OCI-LY3 (cell line): Measurements from ENCODE around the gene FRMPD4.

ENCODE experiments used
- EZH2phosphoT487 ChIP-seq: fragments of 200-600 bp; shearing (Covaris generic); IDR thresholded peaks from 2 replicates; pipeline ENCODE4 v1.6.1; 2018; ENCODE audit warnings: antibody characterized with exemption, mixed run types, low read depth
- TF ChIP-seq, protein P1 (sequence below): fragments of 200-600, 300-600 bp; sonication (generic); IDR thresholded peaks from 2 replicates; pipeline ENCODE4 v1.5.1; 2014; ENCODE audit warnings: antibody characterized with exemption, low read length, low read depth

DNA sequence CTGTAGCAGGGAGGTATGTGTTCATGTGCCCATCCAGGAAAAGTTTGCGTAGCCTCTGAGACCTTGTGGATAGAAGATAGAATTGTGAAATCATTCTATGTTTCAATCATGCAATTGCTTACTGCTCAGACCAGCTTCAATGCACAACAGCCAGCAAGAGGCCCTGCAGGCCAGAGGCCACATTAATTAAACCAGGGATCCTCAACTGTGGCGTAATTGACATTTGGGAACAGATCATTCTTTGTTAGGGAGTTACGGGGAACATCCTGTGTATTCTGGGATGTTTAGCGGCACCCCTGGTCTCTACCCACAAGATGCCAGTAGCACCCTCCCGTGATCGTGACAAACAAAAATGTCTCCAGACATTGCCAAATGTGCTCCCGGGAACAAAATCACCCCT is 566.4 kb downstream of the FRMPD4 start:
- TF ChIP-seq, protein P1, sequence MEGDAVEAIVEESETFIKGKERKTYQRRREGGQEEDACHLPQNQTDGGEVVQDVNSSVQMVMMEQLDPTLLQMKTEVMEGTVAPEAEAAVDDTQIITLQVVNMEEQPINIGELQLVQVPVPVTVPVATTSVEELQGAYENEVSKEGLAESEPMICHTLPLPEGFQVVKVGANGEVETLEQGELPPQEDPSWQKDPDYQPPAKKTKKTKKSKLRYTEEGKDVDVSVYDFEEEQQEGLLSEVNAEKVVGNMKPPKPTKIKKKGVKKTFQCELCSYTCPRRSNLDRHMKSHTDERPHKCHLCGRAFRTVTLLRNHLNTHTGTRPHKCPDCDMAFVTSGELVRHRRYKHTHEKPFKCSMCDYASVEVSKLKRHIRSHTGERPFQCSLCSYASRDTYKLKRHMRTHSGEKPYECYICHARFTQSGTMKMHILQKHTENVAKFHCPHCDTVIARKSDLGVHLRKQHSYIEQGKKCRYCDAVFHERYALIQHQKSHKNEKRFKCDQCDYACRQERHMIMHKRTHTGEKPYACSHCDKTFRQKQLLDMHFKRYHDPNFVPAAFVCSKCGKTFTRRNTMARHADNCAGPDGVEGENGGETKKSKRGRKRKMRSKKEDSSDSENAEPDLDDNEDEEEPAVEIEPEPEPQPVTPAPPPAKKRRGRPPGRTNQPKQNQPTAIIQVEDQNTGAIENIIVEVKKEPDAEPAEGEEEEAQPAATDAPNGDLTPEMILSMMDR = no peak
- no peak for TF ChIP-seq EZH2phosphoT487
